Right lobe of liver (tissue), 6 donors: ENCODE data around the gene OPCML. TPM values are rescaled to one million over a fixed set of nuclear protein-coding genes. Genes with fewer than 3 reads are reported as not detected.

ENCODE experiments used
- ATAC-seq, 4 donors: fragments of 200-7000 bp; cut with Tn5 transposase; one replicate each; pipeline ENCODE4 v1.9.1; 2020; ENCODE audit warnings: mild to moderate bottlenecking in 4 of 4, moderate library complexity in 4 of 4
- DNase-seq, 3 donors: peaks; one replicate each; pipeline ENCODE4 v3.0.0-alpha.2; 2020
- H3K27ac ChIP-seq, 3 donors: fragments of 200-600 bp; one replicate each; pipeline ENCODE4 v1.8.0; 2022
- H3K27me3 ChIP-seq, 2 donors: fragments of 200-600 bp; one replicate each; pipeline ENCODE4 v1.8.0; 2022
- H3K36me3 ChIP-seq, 4 donors: fragments of 200-600 bp; sonication (generic) in 1 of 4; one replicate each; pipeline versions ENCODE4 v1.5.1 to v1.8.0; 2017 to 2022; ENCODE audit warnings: control low read depth in 1 of 4
- H3K4me1 ChIP-seq, 4 donors: fragments of 200-600 bp; sonication (generic) in 1 of 4; one replicate each; pipeline versions ENCODE4 v1.5.1 to v1.8.0; 2017 to 2022; ENCODE audit warnings: control low read depth in 1 of 4
- H3K4me3 ChIP-seq, 3 donors: fragments of 200-600 bp; one replicate each; pipeline ENCODE4 v1.8.0; 2022
- H3K9me3 ChIP-seq, 4 donors: fragments of 200-600 bp; sonication (generic) in 1 of 4; one replicate each; pipeline versions ENCODE4 v1.5.1 to v1.8.0; 2017 to 2022; ENCODE audit warnings: control low read depth in 1 of 4
- CTCF ChIP-seq, 4 donors: fragments of 200-600 bp in 3 of 4; fragments of 450-650 bp in 1 of 4; IDR thresholded peaks; one replicate each; pipeline versions ENCODE4 v1.5.1 to v1.8.0; 2016 to 2022; ENCODE audit warnings: antibody characterized with exemption in 4 of 4, mild to moderate bottlenecking in 2 of 4
- POLR2A ChIP-seq: fragments of 450-650 bp; IDR thresholded peaks from one replicate; pipeline ENCODE4 v1.6.1; 2017; ENCODE audit warnings: antibody characterized with exemption, mild to moderate bottlenecking
- WGBS: methylation state at CpG from one replicate; pipeline ENCODE4 v1.1.6; 2018; ENCODE audit warnings: low coverage, low lambda C conversion rate; ENCODE audit not compliant: insufficient coverage; ENCODE audit errors: missing lambda C conversion rate; 5-methylcytosine and 5-hydroxymethylcytosine counted together
- intact Hi-C, 2 donors: fragments of 100-400 bp; cut with DNase I; formaldehyde crosslinking; loops; one replicate each; pipeline versions ENCODE4 v1.11.2 to v1.14.1; 2022
- total RNA-seq, 6 experiments: library from RNA; depleted of rRNA in 2 of 6; stranded (reverse); fragments of >200 nt in 2 of 6; fragmentation: NEBNext Ultra II Directional in 3 of 6; extraction: Animal tissue kit (Norgen Biotek cat#: 25700) in 3 of 6; gene quantifications; one replicate each; pipeline versions ENCODE4 v1.1.0 to v1.2.4, GENCODE V29; 2016 to 2023
- donor health status: DM: no; HTN: yes; CAD: no.
- donor health status: DM: no; HTN: no; CAD: no.
- donor health status: DM: no; HTN: no; CAD: no.
- donor health status: DM: no; HTN: yes; CAD: no.
- donor health status: DM: no; HTN: yes; CAD: no.

Gene OPCML
- total RNA-seq, 6 experiments from 2014 or later = 0.11 TPM; not detected in 5

- ATAC-seq (no peak), DNase-seq (no peak)
- no peak overlapping the region for H3K4me3 ChIP-seq
- no peaks in the 10 kb centered on the region for H3K27me3 ChIP-seq
- H3K27ac ChIP-seq = no peak overlapping the region
- no peaks in the 10 kb centered on the region for H3K9me3 ChIP-seq
- H3K36me3 ChIP-seq = no peaks in the 10 kb centered on the region
- intact Hi-C loops = no loop called here
- TF ChIP-seq POLR2A (no peak), CTCF (IDR thresholded peaks at IDR 0.05) (no peak)
- no peaks in the 10 kb centered on the region for H3K4me1 ChIP-seq
- WGBS = 89% methylated on average over 3 of the region's 7 CpGs
These were observed 741.3 kb downstream of the OPCML start for GRCh38 chr11:132790971-132791370.

- no peak for ATAC-seq
- WGBS = 67% methylated on average over 2 of the region's 5 CpGs
- H3K27ac ChIP-seq = no peak overlapping the region
These were observed 741.8 kb downstream of the OPCML start for GRCh38 chr11:132790466-132790865.

GRCh38 chr11:132788816-132789325 lies 743.4 kb downstream of the OPCML start:
- DNase-seq = no peak
- H3K36me3 ChIP-seq = no peaks in the 10 kb centered on the region
- no peak overlapping the region for H3K4me3 ChIP-seq
- no peaks in the 10 kb centered on the region for H3K27me3 ChIP-seq
- no peaks in the 10 kb centered on the region for H3K4me1 ChIP-seq
- 47% methylated on average over 5 of the region's 6 CpGs for WGBS
- H3K27ac ChIP-seq = no peak overlapping the region
- intact Hi-C loops = no loop called here
- no peak for TF ChIP-seq CTCF (IDR thresholded peaks at IDR 0.05)
- no peak for ATAC-seq
- H3K9me3 ChIP-seq = no peaks in the 10 kb centered on the region

More at GRCh38 chr11:132790466-132790865, 741.8 kb downstream of the OPCML start:
- intact Hi-C loops = no loop called here
- Histone ChIP-seq H3K36me3 (no peaks in the 10 kb centered on the region), H3K4me3 (no peak overlapping the region), H3K9me3 (no peaks in the 10 kb centered on the region), H3K4me1 (no peaks in the 10 kb centered on the region), H3K27me3 (no peaks in the 10 kb centered on the region)
- DNase-seq = no peak
- no peak for TF ChIP-seq POLR2A
- TF ChIP-seq CTCF (IDR thresholded peaks at IDR 0.05) = no peak

- no peaks in the 10 kb centered on the region for H3K9me3 ChIP-seq
- H3K27ac ChIP-seq = no peak overlapping the region
- H3K36me3 ChIP-seq = no peaks in the 10 kb centered on the region
- DNase-seq (no peak), ATAC-seq (no peak)
- H3K4me3 ChIP-seq = no peak overlapping the region
- H3K27me3 ChIP-seq = no peaks in the 10 kb centered on the region
- 61% methylated on average over 4 of the region's 4 CpGs for WGBS
- intact Hi-C loops = no loop called here
- H3K4me1 ChIP-seq = no peaks in the 10 kb centered on the region
- no peak for TF ChIP-seq CTCF (IDR thresholded peaks at IDR 0.05)
- TF ChIP-seq POLR2A = no peak
These were observed 746.4 kb downstream of the OPCML start for GRCh38 chr11:132785878-132786277.

- no peak for DNase-seq
- Histone ChIP-seq H3K9me3 (no peaks in the 10 kb centered on the region), H3K4me3 (no peak overlapping the region), H3K27me3 (no peaks in the 10 kb centered on the region), H3K36me3 (no peaks in the 10 kb centered on the region), H3K4me1 (peaks cover 0 to 11% (median 5%) of the 10 kb centered on the region in 4 donors), H3K27ac (no peak overlapping the region)
- intact Hi-C loops = no loop called here
- TF ChIP-seq CTCF (IDR thresholded peaks at IDR 0.05) (no peak), POLR2A (no peak)
- WGBS = 66% methylated on average over 3 of the region's 5 CpGs
- peak in 1 of 4 donors; percentile 56 for ATAC-seq
These were observed 747.9 kb downstream of the OPCML start for GRCh38 chr11:132784441-132784840.
